GM23338 (cell line): ENCODE measurements around the gene CRAMP1. TPM values are rescaled to one million over a fixed set of nuclear protein-coding genes. Genes with fewer than 3 reads are reported as not detected.

Experiments
- ATAC-seq: fragments of 200-7000 bp; cut with Tn5 transposase; 3 replicates; pipeline ENCODE4 v1.9.1; 2020
- DNase-seq: peaks from one replicate; pipeline ENCODE4 v3.0.0-alpha.2; 2015; ENCODE audit warnings: low spot score
- H2AFZ ChIP-seq: fragments of 200-600 bp; sonication (generic); 2 replicates; pipeline ENCODE4 v1.8.0; 2016; ENCODE audit warnings: antibody characterized with exemption, mild to moderate bottlenecking, moderate library complexity
- H3F3A ChIP-seq: fragments of 200-600 bp; sonication (generic); replicated peaks from 2 replicates; pipeline ENCODE4 v1.8.0; 2017; ENCODE audit warnings: antibody characterized with exemption, mixed run types, low read depth
- H3K27ac ChIP-seq: fragments of 200-600 bp; sonication (generic); 2 replicates; pipeline ENCODE4 v1.6.1; 2016; ENCODE audit warnings: low read depth
- H3K27me3 ChIP-seq: fragments of 200-600 bp; sonication (generic); 2 replicates; pipeline ENCODE4 v1.8.0; 2016; ENCODE audit warnings: mild to moderate bottlenecking, mixed run types, moderate library complexity; ENCODE audit not compliant: insufficient read depth
- H3K36me3 ChIP-seq: fragments of 200-600 bp; sonication (generic); 2 replicates; pipeline ENCODE4 v1.8.0; 2016; ENCODE audit warnings: mild to moderate bottlenecking; ENCODE audit not compliant: insufficient read depth
- H3K4me1 ChIP-seq: fragments of 200-600 bp; sonication (generic); 2 replicates; pipeline ENCODE4 v1.8.0; 2016; ENCODE audit warnings: mild to moderate bottlenecking, moderate library complexity; ENCODE audit not compliant: insufficient read depth
- H3K4me2 ChIP-seq: fragments of 200-600 bp; sonication (generic); 2 replicates; pipeline ENCODE4 v1.7.1; 2017; ENCODE audit warnings: mixed run types
- H3K4me3 ChIP-seq: fragments of 200-600 bp; sonication (generic); 2 replicates; pipeline ENCODE4 v1.6.1; 2016; ENCODE audit warnings: mixed run types
- H3K79me2 ChIP-seq: fragments of 200-600 bp; sonication (generic); replicated peaks from 2 replicates; pipeline ENCODE4 v1.8.0; 2017; ENCODE audit warnings: mild to moderate bottlenecking; ENCODE audit not compliant: insufficient read depth
- H3K9me2 ChIP-seq: fragments of 200-600 bp; sonication (generic); 2 replicates; pipeline ENCODE4 v1.8.0; 2017; ENCODE audit not compliant: insufficient read depth
- H4K20me1 ChIP-seq: fragments of 200-600 bp; sonication (generic); replicated peaks from 2 replicates; pipeline ENCODE4 v1.8.0; 2017; ENCODE audit warnings: mild to moderate bottlenecking; ENCODE audit not compliant: insufficient read depth
- H3K27ac Mint-ChIP-seq: 2 replicates; pipeline ENCODE4 v1.8.0; 2020; ENCODE audit warnings: inconsistent platforms, mild to moderate bottlenecking, moderate library complexity, mixed read lengths
- H3K27me3 Mint-ChIP-seq: 3 replicates; pipeline ENCODE4 v1.8.0; 2022; ENCODE audit warnings: low read depth, mild to moderate bottlenecking, moderate library complexity, mixed read lengths, inconsistent platforms; ENCODE audit not compliant: insufficient read depth, poor library complexity
- H3K36me3 Mint-ChIP-seq: 3 replicates; pipeline ENCODE4 v1.8.0; 2021; ENCODE audit warnings: low read depth, mild to moderate bottlenecking, inconsistent platforms, moderate library complexity, mixed read lengths
- H3K4me1 Mint-ChIP-seq: 3 replicates; pipeline ENCODE4 v1.8.0; 2020; ENCODE audit warnings: mild to moderate bottlenecking, inconsistent platforms, mixed read lengths
- H3K4me3 Mint-ChIP-seq: 3 replicates; pipeline ENCODE4 v1.8.0; 2021; ENCODE audit warnings: moderate library complexity, mild to moderate bottlenecking, inconsistent platforms, mixed read lengths
- H3K9me3 Mint-ChIP-seq: 3 replicates; pipeline ENCODE4 v1.8.0; 2020; ENCODE audit warnings: moderate library complexity, mild to moderate bottlenecking, inconsistent platforms, mixed read lengths
- EZH2phosphoT487 ChIP-seq: fragments of 200-600 bp; sonication (generic); IDR thresholded peaks from one replicate; pipeline ENCODE4 v1.8.1; 2018; ENCODE audit warnings: antibody characterized with exemption; ENCODE audit not compliant: unreplicated experiment
- JUNB ChIP-seq: IDR thresholded peaks from one replicate; pipeline ENCODE4 v1.6.1; 2016; ENCODE audit warnings: antibody characterized with exemption; ENCODE audit not compliant: unreplicated experiment
- STAT1 ChIP-seq: IDR thresholded peaks from one replicate; pipeline ENCODE4 v1.6.1; 2016; ENCODE audit warnings: antibody characterized with exemption; ENCODE audit not compliant: unreplicated experiment
- ZNF114 ChIP-seq: fragments of 250-450 bp; sonication (Bioruptor Pico); IDR thresholded peaks from 2 replicates; pipeline ENCODE4 v1.5.0; 2020; ENCODE audit warnings: mild to moderate bottlenecking, moderate library complexity
- ZNF462 ChIP-seq: fragments of 250-450 bp; sonication (Bioruptor Pico); IDR thresholded peaks from 2 replicates; pipeline ENCODE4 v1.5.0; 2020; ENCODE audit warnings: mild to moderate bottlenecking, moderate library complexity
- polyA plus RNA-seq: library from polyadenylated mRNA; unstranded; fragments of >200 nt; fragmentation: Nextera tagmentation; extraction: Ambion mirVana; gene quantifications from 2 replicates; pipeline ENCODE4 v1.2.1, GENCODE V29; 2016
- total RNA-seq: library from RNA; depleted of rRNA; stranded (reverse); fragments of >200 nt; shearing (Covaris generic); gene quantifications from 2 replicates; pipeline ENCODE4 v1.2.3, GENCODE V29; 2014

CRAMP1 gene
- total and polyA plus RNA-seq, 2 experiments from 2014 or later: 3.4 to 16.7 TPM

- Histone ChIP-seq H3K4me2 (no peak overlapping the region), H2AFZ (no peak overlapping the region), H3K4me3 (no peak overlapping the region), H3K27me3 (no peaks in the 10 kb centered on the region), H3K9me2 (no peaks in the 10 kb centered on the region), H4K20me1 (peaks cover 17% of the 10 kb centered on the region), H3K79me2 (no peaks in the 10 kb centered on the region), H3F3A (no peaks in the 10 kb centered on the region), H3K36me3 (peaks cover 3% of the 10 kb centered on the region), H3K27ac (no peak overlapping the region), H3K4me1 (no peaks in the 10 kb centered on the region)
- H3K36me3 Mint-ChIP-seq: peaks cover 60% of the 10 kb centered on the region
- DNase-seq (no peak), ATAC-seq (no peak)
- no peaks in the 10 kb centered on the region; the same call in 2 of the 3 replicates for H3K4me1 Mint-ChIP-seq
- H3K27me3 Mint-ChIP-seq: peaks cover 5% of the 10 kb centered on the region
- TF ChIP-seq ZNF114 (CRISPR knock-in tag) (no peak), STAT1 (no peak), ZNF462 (no peak)
- no peak overlapping the region for H3K27ac Mint-ChIP-seq
- no peak overlapping the region for H3K4me3 Mint-ChIP-seq
- no peaks in the 10 kb centered on the region for H3K9me3 Mint-ChIP-seq
Measured at GRCh38 chr16:1643521-1643920, 31.4 kb downstream of the CRAMP1 start.

DNA sequence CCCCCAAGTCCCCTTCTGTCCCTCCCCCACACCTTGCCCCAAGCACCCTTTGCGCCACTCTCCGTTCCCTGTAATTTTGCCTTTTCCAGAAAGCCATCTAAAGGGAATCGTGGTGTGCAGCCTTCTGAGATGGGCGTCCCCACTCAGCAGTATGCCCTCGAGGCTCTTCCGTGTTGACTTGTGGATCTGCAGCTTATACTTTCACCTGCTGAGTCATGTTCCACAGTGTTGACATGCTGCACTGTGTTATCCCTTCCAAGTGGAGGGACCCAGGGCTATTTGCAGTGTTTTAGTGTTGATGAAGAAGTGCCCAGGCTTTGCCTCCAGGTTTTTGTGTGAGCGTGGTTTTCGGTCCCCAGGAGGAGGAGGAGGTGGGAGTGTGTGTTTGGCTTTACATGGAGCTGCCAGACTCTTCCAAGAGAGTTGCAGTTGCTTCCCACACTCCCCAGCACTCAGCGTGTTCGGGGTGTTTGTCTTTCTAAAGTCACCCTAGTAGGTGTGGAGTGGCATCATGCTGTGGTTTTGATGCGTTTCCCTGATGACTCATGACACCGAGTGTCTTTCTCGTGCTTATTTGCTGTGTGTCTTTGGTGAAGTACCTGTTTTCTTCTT, 33.9 kb downstream of the CRAMP1 start:
- peak overlapping the region; percentile 19; the same call in 1 of the 2 replicates for H3K27ac Mint-ChIP-seq
- no peak overlapping the region for H2AFZ ChIP-seq
- no peak for ATAC-seq
- no peaks in the 10 kb centered on the region; the same call in 2 of the 3 replicates for H3K9me3 Mint-ChIP-seq
- no peaks in the 10 kb centered on the region; the same call in 2 of the 3 replicates for H3K4me1 Mint-ChIP-seq
- no peaks in the 10 kb centered on the region for H3K4me1 ChIP-seq
- H3F3A ChIP-seq: no peaks in the 10 kb centered on the region
- H3K4me2 ChIP-seq: no peak overlapping the region
- peaks cover 18% of the 10 kb centered on the region for H4K20me1 ChIP-seq
- H3K4me3 ChIP-seq: no peak overlapping the region
- peaks cover 1% of the 10 kb centered on the region for H3K36me3 ChIP-seq
- no peak for DNase-seq
- no peaks in the 10 kb centered on the region for H3K27me3 ChIP-seq
- H3K27ac ChIP-seq: no peak overlapping the region
- H3K4me3 Mint-ChIP-seq: no peak overlapping the region
- peaks cover 1% of the 10 kb centered on the region for H3K27me3 Mint-ChIP-seq
- peaks cover 46% of the 10 kb centered on the region for H3K36me3 Mint-ChIP-seq
- no peak for TF ChIP-seq EZH2phosphoT487
- TF ChIP-seq JUNB: no peak
- H3K9me2 ChIP-seq: no peaks in the 10 kb centered on the region
- peaks cover 4% of the 10 kb centered on the region; the same call in 1 of the 2 replicates for H3K79me2 ChIP-seq
